ENCODE data around the gene SSC5D.

The SSC5D gene

DNA sequence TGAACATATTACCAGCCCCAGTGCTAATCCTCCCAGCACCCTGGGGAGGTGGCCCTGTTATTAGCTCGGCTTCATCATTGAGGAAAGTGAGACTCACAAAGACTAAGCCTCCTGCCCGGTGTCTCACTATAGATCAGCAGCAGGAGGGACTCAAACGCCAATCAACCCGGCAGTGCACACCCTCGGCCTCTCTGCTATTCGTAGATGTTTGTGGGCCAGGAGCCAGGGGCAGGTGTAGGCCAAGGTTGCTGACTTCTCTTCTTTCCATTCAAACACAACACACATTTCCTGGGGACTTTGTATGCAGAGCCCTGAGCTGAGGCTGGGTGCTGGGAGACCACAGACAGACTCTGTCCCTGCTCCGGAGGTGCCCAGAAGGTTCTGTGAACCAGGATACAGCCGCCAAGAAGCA lies 66.5 kb downstream of the SSC5D start:
- DNase-seq (ENCODE audit: low spot score), result no peak

DNA sequence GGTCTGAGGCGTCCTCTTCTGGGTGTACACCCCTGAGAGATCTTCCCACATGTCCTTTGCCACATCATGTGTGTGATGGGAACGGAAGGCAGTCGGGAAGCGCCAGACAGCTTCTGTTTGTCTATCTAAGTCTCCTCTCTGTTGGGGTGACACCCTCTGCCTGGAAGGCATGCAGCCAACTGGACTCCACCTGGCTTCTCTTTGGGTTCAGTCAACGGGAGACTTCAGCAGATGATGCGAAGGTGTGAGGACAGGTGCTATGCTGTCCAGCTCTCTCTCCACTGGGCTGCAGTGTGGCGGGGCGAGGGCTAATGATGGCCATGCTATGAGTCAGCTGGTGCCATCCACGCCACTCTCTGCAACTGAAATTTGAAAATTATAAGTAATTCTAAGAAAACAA lies 71.4 kb downstream of the SSC5D start:
- DNase-seq (ENCODE audit: low spot score), result no peak

DNA sequence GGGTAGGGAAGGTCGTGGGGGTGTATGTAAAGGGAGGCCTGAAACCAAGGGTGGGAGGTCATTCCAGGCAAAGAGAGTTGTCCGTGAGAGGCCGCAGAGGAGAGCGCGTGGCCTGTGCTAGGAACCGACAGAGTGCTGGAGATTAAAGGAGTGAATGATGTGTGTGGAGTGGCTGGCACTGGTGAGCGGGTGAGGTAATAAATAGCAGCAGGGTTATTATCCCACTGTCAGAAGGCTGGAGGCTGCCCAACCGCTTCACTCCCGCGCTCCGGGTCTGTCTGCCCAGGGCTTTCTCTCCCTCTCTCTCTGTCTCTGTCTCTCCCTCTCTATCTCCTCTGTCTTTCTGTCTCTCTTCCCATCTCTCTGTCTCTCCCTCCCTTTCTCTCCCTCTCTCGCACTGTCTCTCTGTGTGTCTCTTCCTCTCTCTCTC lies 75.0 kb downstream of the SSC5D start:
- no peak for DNase-seq (ENCODE audit: low spot score)

DNA sequence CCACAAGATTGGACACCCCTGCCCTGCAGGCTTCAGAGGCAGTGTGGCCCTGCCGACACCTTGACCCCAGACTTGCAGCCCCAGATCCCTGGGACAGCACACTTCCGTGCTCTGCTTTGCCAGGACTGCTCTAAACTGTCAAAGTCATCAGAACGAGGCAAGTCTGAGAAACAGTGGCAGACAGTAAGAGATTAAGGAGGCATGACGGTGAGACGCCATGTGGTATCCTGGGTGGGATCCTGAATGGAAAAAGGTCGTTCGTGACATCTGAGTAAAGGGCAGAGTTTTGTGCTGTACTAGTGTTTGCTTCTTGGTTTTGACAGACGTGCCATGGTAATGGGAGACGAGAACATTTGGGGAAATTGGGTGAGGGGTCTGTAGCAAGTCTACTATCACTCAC lies 78.6 kb downstream of the SSC5D start:
- no peak for DNase-seq (ENCODE audit: low spot score)

DNA sequence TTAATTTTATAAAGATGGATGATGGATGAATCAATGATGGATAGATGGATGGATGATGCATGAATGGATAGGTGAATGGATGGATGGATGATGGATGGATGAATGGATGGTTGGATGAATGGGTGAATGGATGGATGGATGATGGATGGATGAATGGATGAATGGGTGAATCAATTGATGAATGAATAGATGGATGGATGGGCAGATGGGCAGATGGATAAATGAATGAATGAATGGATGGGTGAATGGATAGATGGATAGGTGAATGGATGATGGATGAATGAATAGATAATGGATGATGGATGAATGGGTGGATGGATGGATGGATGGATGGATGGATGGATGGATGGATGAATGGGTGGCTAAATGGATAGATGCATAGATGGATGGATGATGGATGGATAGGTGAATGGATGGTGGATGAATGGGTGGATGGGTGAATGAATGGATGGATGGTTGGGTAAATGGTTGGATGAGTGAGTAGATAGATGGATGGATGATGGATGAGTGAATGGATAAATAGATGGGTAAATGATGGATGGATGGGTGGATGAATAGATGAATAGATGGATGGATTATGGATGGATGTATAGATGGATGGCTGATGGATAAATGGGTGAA lies 79.6 kb downstream of the SSC5D start:
- DNase-seq (ENCODE audit: low spot score), result no peak
